Vagina (tissue), 2 donors: ENCODE measurements around the gene HES4.

Experiments
- CTCF ChIP-seq, 3 experiments: fragments of 450-650 bp in 2 of 3; fragments of 200-600 bp in 1 of 3; sonication (generic) in 1 of 3; IDR thresholded peaks; one replicate each; pipeline ENCODE4 v1.5.1; 2017 to 2019; ENCODE audit warnings: antibody characterized with exemption in 3 of 3, mild to moderate bottlenecking in 2 of 3, moderate library complexity in 2 of 3
- POLR2AphosphoS5 ChIP-seq, 2 donors: sonication (generic); formaldehyde crosslinking; IDR thresholded peaks; one replicate each; pipeline ENCODE4 v1.9.0; 2017; ENCODE audit warnings: antibody characterized with exemption in 2 of 2, mild to moderate bottlenecking in 2 of 2, low read depth in 1 of 2; ENCODE audit not compliant: insufficient read depth in 1 of 2

GRCh38 chr1:958823-959730, 40.8 kb downstream of the HES4 start, which contains the start of gene NOC2L:
- TF ChIP-seq CTCF (IDR thresholded peaks at IDR 0.05) (no peak), POLR2AphosphoS5 (IDR thresholded peaks at IDR 0.05; ENCODE audit: insufficient read depth in 1 of 2, low read depth in 1 of 2) (peak; percentile 74 to 82)
